ENCODE measurements around the gene GLTP. TPM values are rescaled to one million over a fixed set of nuclear protein-coding genes. Genes with fewer than 3 reads are reported as not detected.

GLTP gene
- total RNA-seq, 3 donors from 2014 or later = 38.2 to 53.1 (median 40.1) TPM

- Histone ChIP-seq H3K36me3 (no peaks in the 10 kb centered on the region), H3K27ac (peak overlapping the region; percentile 89 to 92), H3K4me3 (peak overlapping the region; percentile 73 to 81 (median 81)), H3K27me3 (no peaks in the 10 kb centered on the region), H3K4me1 (peaks cover 6 to 9% of the 10 kb centered on the region in 2 donors), H3K9me3 (no peaks in the 10 kb centered on the region)
- no peak for TF ChIP-seq POLR2AphosphoS5 (IDR thresholded peaks at IDR 0.05)
- no peak for TF ChIP-seq CTCF (IDR thresholded peaks at IDR 0.05)
- TF ChIP-seq POLR2A (IDR thresholded peaks at IDR 0.05) = no peak
- no peak for DNase-seq (ENCODE audit: low spot score in 2 of 2)
- intact Hi-C loops (cut with DNase I; ENCODE audit: low total_unique reads) = no loop called here
These were observed 597 bp upstream of the GLTP start for GRCh38 chr12:109880938-109881337.

GRCh38 chr12:109879351-109880042, 844 bp downstream of the GLTP start:
- Histone ChIP-seq H3K4me1 (peaks cover 6 to 14% of the 10 kb centered on the region in 2 donors), H3K36me3 (no peaks in the 10 kb centered on the region), H3K9me3 (no peaks in the 10 kb centered on the region), H3K27me3 (no peaks in the 10 kb centered on the region), H3K27ac (peak overlapping the region; percentile 89 to 92), H3K4me3 (peak overlapping the region; percentile 73 to 81 (median 81))
- TF ChIP-seq POLR2AphosphoS5 (IDR thresholded peaks at IDR 0.05) (no peak), CTCF (IDR thresholded peaks at IDR 0.05) (no peak), POLR2A (IDR thresholded peaks at IDR 0.05) (no peak)
- no peak for DNase-seq (ENCODE audit: low spot score in 2 of 2)
- intact Hi-C loops (cut with DNase I; ENCODE audit: low total_unique reads) = no loop called here

GRCh38 chr12:109878749-109879148, 1.6 kb downstream of the GLTP start:
- Histone ChIP-seq H3K27ac (peak overlapping the region in 1 of 2 donors; percentile 89), H3K4me1 (peaks cover 6 to 14% of the 10 kb centered on the region in 2 donors), H3K27me3 (no peaks in the 10 kb centered on the region), H3K9me3 (no peaks in the 10 kb centered on the region), H3K4me3 (peak overlapping the region; percentile 73 to 81 (median 81)), H3K36me3 (no peaks in the 10 kb centered on the region)
- DNase-seq (ENCODE audit: low spot score in 2 of 2) = no peak
- TF ChIP-seq POLR2A (IDR thresholded peaks at IDR 0.05) (no peak), CTCF (IDR thresholded peaks at IDR 0.05) (no peak), POLR2AphosphoS5 (IDR thresholded peaks at IDR 0.05) (no peak)
- intact Hi-C loops (cut with DNase I; ENCODE audit: low total_unique reads) = no loop called here

DNA sequence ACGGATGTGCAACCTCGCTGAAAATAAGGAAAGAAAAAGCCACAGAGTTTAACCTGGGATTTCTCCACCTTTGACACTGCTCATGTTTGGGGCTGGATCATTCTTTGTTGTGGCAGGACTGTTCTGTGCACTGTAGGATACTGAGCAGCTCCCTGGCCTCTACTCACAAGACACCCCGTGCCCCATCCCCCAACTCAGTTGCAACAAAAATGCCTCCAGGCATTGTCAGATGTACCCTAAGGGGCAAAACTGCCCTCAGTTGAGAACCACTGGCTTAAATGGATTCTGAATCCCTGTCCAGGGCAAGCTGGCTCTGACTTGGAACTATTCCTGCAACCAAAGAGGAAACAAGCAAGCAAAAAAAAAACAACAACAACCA, 2.1 kb downstream of the GLTP start:
- Histone ChIP-seq H3K36me3 (no peaks in the 10 kb centered on the region), H3K27ac (no peak overlapping the region), H3K4me3 (peak overlapping the region in 1 of 3 donors; percentile 2), H3K27me3 (no peaks in the 10 kb centered on the region), H3K4me1 (peaks cover 6 to 14% of the 10 kb centered on the region in 2 donors), H3K9me3 (no peaks in the 10 kb centered on the region)
- intact Hi-C loops (cut with DNase I; ENCODE audit: low total_unique reads) = no loop called here
- no peak for DNase-seq (ENCODE audit: low spot score in 2 of 2)
- TF ChIP-seq POLR2A (IDR thresholded peaks at IDR 0.05) (no peak), POLR2AphosphoS5 (IDR thresholded peaks at IDR 0.05) (no peak), CTCF (IDR thresholded peaks at IDR 0.05) (no peak)

DNA sequence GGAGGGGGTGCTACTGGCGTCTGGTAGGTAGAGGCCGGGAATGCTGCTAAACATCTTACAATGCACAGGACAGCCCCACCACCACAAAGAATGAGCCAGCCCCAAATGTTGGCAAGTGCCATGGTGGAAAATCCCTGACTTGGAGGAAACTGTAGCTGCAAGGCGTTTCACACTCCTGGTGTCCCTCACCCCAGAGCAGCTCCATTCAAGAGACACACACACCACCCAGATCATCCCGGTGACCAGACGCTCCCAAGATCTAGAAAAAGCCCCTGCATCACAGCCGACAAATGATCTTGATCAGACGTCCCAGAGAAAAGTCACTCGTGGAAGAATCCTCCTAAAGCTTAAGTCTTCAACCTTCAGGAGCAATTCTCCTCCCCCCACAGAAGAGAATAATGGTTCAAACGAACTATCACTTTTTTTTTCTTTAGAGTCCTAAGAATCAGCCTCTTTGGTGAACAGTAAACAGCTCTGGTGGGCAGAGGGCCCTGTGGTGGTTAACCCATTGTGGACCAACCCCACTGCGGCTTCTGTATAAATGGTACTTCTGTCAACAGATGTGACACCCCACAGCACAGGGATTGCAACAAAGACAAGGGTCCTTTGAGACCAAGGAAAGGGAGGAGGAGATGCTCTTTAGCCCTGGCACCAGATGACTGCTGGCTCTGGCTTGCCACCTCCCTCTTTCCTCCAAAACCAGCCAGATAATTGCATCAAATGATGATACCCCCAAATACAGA, 2.7 kb downstream of the GLTP start:
- Histone ChIP-seq H3K36me3 (no peaks in the 10 kb centered on the region), H3K27ac (no peak overlapping the region), H3K4me1 (peaks cover 6 to 14% of the 10 kb centered on the region in 2 donors), H3K9me3 (no peaks in the 10 kb centered on the region), H3K4me3 (peak overlapping the region in 1 of 3 donors; percentile 2), H3K27me3 (no peaks in the 10 kb centered on the region)
- TF ChIP-seq POLR2A (IDR thresholded peaks at IDR 0.05) (no peak), CTCF (IDR thresholded peaks at IDR 0.05) (no peak), POLR2AphosphoS5 (IDR thresholded peaks at IDR 0.05) (no peak)
- DNase-seq (ENCODE audit: low spot score in 2 of 2) = no peak
- intact Hi-C loops (cut with DNase I; ENCODE audit: low total_unique reads) = no loop called here
